GM21825 (cell line): ENCODE results near the gene SPEF2.
"Not testable (repeated sequence)": the region's sequence is repeated elsewhere in the genome, so short reads cannot be mapped to it uniquely, and the experiment has no call there.

Experiments
- ATAC-seq: cut with Tn5 transposase; IDR thresholded peaks from one replicate; pipeline ENCODE4 v1.9.1; 2021; ENCODE audit warnings: mild to moderate bottlenecking, moderate library complexity; ENCODE audit not compliant: unreplicated experiment

The SPEF2 gene

DNA sequence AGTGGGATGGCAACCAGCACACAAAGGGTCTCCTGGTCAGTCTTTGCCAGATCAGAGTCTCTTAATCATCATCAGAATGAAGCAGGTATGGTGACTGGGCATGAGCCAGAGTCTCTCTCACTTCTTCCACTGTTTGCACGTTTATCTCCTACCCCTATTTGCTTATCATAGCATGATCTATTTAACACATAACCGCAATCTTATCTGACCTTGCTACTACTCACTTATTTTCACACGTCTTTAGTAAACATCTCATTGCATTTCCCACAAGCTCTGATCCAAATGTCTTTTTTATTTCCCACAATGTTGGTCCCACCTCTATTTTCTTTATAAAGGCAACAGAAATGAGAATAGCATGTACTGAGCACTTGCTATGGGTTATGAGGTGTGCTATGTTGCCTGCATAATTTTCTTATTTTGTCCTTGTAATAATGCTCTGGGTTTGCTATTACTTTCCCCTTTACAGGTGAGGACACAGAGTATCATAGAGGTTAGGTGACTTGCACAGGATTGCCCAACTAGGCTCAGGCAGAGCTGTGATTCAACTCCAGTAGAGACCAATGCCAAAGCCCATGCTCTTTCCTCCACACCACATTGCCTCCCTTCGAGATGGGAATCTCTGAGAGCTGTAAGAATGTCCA lies 199.3 kb downstream of the SPEF2 start:
- no peak for ATAC-seq

DNA sequence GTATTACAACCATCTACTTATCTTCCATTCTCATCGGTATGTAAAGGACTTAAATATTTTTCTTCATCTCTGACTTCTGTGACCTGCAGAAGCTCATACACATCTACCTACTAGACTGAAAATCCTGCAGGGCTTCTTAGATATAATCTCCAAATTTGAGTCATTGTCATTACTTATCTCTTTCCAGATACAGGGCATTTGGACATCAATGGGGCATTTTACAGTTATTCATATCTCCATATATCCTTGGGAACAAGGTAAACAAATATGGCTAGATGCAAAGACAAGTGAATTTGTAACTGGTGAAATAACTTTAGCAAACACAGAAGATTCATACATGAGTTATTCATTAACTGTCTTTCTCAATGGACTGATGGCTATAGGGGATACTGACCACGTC lies 201.4 kb downstream of the SPEF2 start:
- no peak for ATAC-seq

DNA sequence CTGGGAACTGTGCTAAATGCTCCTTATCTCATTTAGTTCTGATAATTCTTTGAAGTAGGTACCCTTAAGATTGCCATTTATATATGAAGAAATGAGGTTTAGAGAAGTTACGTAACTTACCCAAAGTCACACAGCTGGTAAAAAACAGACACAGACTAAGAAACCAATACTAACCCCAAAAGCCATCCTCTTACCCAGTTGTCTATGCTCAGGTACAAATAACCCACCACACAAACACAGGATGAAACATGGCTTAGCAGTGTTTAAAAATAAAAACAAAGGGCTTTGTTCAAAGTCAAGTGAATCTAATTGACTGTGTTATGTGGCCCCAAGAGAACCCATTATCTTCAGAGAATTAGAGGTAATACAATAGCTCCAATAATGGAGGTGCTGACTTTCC lies 202.0 kb downstream of the SPEF2 start:
- ATAC-seq, result no peak

DNA sequence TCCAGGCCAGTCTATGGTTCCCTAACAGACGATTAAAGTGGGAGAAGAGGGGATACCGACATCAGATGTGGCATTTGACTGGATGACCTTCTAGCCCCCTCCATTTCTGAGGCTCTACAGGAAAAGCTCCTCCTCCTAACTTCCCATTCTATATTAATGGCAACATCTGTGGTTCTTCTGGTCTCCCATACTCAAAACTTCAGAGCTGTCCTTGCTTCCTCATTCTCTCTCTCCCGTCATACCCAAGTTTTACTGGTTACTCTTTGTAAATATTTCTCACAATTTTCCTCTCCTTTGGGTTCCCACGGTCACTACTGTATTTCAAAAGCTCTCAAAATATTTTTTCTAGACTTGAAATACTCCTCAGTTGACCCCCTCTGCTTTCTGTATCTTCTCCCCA lies 203.1 kb downstream of the SPEF2 start:
- ATAC-seq, result no peak

DNA sequence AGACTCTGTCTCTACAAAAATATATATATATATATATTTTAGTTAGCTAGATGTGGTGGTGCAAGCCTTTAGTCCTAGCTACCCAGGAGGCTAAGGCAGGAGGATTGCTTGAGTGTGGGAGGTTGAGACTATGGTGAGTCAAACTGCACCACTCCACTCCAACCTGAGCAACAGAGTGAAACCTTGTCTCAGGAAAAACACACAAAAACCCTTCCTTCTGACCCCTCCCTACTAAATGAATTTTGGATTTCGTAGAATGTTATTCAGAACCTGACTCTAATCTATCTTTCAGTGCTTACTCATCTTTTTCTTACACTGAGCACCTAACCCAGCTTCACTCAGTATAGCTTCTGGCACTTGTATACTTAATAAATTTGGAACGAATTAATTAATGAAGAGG lies 203.8 kb downstream of the SPEF2 start:
- ATAC-seq, result no peak

DNA sequence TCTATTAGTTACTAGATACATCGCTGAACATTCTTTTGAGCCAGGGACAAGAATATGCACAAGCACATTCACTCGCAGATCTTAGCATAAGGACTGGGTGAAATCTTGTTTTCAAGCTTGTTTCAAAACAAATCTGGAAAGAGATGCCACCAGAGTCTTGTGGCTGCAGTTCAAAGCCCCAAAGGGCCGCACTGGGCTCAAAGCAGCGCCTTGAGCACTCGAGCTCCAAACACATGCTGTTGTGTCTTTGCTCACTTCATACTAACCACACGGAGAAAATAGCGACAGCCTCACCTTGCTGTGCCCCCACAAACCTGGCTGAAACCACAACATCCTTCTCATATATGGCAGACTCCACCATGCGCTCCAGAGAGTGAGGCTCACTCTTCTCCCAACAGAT lies 204.8 kb downstream of the SPEF2 start:
- ATAC-seq, result no peak

DNA sequence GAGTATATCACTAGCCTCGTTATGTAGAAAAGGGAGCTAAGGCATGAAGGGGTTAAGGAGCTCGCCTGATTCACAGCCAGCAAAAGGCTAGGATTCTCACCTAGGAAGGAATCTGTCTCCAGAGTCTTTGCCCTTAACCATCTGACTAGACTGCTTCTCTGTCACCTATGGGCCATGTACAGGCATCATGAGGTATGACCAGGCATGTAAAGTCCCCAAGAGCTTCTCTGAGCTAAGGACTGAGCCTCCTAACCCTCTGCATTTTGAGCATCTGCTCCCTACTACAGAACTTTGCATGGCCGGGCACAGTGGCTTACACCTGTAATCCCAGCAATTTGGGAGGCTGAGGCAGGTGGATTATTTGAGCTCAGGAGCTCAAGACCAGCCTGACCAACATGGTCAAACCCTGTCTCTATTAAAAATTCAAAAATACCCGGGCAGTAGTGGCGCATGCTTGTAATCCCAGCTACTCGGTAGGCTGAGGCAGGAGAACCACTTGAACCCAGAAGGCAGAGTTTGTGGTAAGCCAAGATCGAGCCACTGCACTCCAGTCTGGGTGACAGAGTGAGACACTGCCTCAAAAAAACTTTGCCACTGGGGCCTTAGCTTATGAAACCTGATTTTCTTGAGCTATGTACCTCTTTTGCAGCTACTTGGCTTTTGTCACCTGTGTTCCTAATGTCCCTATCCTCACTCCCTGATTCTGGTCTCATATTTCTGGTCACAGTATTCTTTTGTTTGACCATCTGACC lies 205.9 kb downstream of the SPEF2 start:
- ATAC-seq, result no peak

DNA sequence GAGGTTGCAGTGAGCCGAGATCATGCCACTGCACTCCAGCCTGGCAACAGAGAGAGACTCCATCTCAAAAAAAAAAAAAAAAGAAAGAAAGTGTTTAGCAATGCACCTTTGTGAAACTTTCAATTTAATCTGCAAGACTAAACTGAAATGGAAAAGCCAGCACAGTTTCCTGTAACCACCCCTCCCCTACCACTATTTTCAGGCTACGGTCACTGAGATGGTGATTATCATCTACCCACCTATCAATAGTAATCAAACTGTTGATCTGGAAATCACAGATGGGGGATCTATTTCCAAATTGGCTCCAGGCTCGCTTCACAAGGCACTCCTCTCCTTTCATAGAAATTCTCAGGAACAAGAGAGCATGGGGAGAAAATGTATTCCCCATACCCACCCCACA lies 208.4 kb downstream of the SPEF2 start:
- ATAC-seq, result no peak

DNA sequence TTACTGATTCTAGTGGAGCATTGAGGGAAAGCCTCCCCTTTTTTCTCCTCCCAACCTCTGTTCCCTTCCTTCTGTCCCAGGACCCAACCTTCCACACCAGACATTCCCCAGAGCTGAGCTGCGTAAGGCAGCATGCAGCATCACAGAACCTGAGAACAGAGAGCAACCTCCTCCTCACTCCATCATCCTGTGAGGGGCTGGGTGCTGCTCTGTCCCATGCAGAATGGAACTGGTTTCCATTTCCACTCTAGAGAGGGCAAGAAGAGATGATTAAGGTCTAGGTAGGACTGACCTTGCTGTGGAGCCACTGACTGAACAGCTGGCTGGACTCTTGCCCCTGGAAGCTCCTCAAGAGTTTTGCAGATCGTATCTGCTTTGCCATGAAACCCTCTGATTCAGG lies 208.9 kb downstream of the SPEF2 start:
- no peak for ATAC-seq

DNA sequence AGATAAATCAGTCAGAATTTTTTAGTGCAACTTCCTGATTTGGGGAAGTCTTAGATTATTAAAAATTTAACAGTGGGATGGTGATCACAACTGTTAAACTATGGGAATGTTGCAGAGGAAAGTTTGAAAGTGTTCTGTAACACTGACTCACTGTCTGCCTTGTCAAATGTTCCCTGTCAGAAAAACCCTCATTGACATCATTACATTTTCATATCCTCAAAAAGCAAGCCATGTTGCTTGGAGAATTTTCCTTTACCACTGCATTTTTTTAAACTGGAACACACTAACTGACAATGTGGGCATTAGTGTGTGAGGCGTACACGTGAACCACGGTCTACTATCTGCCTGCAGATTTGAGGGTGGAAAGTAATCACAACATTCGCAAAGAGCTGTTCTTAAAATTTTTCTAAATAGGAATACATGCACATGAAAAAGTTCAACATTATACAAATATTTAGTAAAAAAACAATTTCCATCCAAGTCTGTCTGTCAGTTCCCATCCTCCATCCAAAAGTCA lies 210.5 kb downstream of the SPEF2 start:
- no peak for ATAC-seq

DNA sequence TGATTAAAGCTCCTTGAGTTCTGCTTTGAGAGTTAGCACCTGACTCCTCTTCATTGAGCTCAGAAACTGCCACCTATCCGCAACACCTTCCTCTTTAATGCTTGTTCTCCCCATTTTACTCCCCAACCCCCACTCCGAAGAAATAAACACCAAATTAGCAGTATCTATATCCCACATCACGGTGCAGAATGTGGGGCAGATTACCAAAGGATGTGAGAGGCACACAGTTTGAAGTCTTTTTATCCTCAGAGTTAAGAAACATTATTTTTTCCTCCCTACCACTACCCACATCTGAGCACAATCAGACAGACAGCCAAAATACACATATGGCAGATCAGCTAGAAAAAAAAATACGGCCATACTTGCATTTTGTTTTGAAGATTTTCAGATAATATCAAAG lies 212.9 kb downstream of the SPEF2 start:
- no peak for ATAC-seq

DNA sequence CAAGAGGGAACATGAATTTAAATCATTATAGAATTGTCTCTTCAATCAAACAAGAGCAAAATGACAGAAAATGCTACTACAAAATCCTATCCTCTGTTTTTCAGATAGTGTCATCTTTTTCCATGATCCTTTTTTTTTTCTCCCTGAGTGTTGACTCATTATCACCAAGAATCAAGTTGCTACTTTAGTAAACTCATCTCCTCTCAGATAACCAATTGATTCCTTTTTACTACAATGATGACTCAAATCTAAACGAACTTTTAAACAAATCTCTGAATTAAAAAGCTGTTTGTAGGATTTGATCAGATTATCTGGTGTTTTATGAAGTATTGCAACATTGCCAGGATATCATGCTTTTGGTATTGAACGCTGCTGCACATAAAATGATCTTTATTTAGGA lies 215.1 kb downstream of the SPEF2 start:
- no peak for ATAC-seq

DNA sequence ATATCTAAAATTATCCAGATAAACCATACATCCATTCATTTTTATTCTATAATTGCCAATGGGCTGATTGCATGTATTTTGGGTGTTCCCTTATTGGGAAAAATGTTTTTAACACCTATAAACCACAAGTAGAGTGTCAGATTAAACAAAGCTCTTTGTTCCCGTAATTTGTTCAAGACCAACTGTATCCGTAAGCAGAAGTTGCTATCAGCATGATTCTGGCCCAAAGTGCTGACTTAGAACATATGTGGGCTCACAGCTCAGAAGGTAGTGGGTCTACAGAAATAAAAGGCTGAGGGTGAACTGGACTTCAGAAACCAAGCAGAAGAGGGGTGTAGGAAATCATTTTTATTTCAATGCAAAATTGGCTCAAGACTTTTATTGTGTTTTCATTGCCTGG lies 215.6 kb downstream of the SPEF2 start:
- ATAC-seq, result no peak

DNA sequence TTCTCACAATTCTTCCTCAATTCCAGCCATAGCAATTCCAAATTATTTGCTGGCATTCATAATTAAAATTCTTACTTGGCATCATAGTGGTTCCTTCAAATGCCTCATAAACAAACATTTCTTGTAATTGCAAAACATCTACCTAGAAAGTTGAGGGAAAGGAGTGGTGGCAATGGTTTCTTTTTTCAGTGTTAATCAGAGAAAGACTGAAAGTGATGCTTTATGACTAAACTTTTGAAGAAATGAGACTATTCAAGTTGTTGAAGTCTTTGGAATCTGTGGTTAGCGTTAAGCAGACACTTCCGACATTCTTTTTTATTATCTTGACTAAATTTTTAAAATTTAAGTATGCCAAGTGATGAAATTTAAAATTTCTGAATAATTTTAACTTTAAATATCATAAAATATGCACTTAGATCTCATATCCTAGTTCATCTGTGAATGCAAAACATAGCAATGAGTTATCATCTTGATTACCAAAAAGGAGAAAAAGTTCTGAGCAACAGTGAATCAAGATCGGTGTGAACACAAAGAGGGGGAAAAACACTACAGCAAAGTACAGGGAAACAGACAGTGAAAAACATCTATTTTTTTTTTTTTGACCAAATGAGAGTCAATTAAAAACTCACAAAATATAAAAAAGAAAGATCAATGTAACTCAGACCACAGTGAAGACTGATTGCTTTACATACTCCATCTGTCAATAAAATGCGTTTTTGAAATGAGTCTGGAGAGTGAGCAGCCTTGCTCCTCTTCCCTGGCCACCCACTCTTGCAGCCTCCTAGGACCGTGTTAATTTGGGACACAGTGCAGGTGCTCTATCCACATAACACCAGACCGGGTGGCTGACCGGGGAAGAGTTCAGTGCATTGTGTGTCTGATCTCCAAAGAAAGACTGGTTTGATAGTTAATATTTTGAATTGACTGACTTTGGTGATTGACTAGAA lies 218.4 kb downstream of the SPEF2 start:
- no peak for ATAC-seq

DNA sequence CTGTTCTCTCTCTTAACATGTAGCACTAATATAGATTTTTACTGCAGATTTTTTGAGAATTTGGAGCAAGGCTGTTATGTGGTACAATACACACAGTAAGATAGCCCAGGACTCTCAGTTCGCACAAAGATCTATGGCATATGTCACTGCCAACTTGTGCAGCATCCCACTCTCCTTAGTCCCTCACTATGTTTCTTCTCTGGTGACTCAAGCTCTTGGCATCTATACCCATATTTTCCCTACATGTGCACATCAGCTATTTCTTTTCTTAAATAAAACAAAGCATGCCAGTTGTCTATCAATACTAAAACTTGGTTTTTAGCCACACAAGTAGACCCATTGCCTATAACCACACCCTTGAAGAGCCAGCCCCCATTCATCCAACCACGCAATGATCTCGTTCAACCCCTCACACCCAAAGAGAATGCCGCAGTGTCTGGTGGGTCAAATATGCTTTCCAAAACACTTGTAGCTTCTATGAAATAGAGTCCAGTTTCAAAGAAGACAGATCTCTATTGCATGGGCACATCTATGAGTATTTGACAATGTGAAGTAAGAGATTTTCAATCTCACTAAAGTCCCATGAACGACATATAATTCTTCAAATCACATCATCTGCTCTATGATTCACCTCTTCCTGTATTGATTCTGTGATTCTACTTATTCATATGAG lies 220.8 kb downstream of the SPEF2 start:
- no peak for ATAC-seq

DNA sequence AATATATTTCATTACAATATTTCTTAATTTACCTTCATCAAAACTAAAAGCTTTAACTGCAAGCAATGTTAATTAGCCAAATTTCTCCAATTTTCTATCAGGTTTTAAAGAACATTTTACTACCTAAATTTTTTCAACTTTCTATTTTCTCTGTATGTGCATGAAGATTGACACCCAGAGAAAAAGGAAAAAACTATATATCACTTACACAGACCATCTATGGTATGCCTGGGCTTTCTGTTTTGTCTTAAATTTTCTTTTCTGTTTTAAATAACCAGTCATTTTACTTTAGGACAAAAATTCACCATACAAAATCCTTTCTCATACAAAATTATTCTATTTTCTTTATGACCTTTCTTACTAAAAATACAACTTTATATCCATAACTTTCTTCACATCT lies 225.2 kb downstream of the SPEF2 start:
- no peak for ATAC-seq

DNA sequence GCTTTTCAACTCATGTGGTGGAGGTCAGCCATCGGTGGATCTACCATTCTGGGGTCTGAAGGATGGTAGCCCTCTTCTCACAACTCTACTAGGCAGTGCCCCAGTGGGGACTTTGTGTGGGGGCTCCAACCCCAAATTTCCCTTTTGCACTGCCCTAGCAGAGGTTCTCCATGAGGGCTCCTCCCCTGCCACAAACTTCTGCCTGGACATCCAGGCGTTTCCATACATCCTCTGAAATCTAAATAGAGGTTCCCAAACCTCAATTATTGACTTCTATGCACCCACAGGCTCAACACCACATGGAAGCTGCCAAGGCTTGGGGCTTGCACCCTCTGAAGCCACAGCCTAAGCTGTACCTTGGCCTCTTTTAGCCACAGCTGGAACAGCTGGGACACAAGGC lies 227.8 kb downstream of the SPEF2 start:
- not testable (repeated sequence) for ATAC-seq

DNA sequence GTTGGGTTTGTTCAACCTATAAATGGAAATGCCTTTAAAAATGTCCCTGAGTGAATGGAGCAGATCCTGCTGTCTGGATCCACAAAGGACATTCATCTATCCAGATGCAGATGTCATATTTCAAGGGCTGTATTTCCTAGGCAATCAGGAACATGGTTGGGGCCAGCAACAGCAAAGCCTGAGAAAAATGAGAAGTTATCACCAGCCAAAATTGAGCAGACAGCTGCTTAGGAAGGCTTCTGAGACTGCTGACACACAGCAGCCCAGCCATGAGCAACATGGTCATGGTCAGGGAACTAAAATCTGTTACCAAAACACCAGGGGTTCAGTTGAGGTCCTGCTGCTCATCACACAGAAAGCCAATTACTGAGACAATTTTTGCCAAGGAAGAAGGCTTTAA lies 229.8 kb downstream of the SPEF2 start:
- ATAC-seq, result no peak

DNA sequence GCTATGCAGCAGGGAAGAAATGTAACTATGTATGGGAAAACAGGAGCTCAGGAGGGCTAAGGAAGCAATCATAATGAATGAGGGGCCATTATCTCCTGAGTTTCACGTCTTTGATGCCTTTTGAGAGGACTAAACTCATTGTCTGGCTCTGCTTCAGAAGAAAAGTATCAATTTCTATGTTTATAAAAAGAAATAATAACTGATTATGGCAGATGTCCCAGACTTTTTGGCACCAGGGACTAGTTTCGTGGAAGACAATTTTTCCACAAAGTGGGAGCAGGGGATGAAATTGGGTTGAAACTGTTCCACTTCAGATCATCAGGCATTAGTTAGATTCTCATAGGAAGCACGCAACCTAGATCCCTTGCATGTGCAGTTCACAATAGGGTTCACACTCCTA lies 230.3 kb downstream of the SPEF2 start:
- ATAC-seq, result no peak

DNA sequence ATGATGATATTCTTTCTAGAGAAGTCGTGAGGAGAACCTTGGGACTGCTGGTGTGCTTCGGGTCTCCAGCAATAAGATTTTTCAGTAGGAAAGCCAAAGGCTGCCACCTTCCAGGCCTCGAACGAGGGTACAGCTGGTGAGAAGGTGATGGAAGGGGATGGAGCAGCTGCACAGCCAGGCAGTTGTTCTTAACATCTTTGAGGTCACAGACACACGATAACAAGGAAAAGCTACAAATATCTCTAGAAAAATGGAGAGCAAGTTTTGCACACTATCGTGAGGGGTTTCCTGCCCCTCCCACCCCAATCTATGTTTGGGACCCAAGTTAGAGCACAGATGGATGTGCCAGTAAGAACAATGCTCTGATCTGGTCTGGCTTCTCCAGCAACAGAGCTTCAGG lies 232.2 kb downstream of the SPEF2 start:
- ATAC-seq, result no peak
